Peyer's patch (tissue), 4 donors: ENCODE data around the gene FHOD3. TPM values are rescaled to one million over a fixed set of nuclear protein-coding genes. Genes with fewer than 3 reads are reported as not detected.

Experiments
- DNase-seq, 3 donors: peaks; one replicate each; pipeline ENCODE4 v3.0.0-alpha.2; 2017 to 2019
- H3K27ac ChIP-seq, 4 donors: fragments of 200-600 bp; sonication (generic); one replicate each; pipeline ENCODE4 v1.5.1; 2016 to 2019
- H3K27me3 ChIP-seq, 2 donors: fragments of 200-600 bp; sonication (generic); one replicate each; pipeline ENCODE4 v1.5.1; 2019
- H3K36me3 ChIP-seq, 3 donors: fragments of 200-600 bp; sonication (generic); one replicate each; pipeline ENCODE4 v1.5.1; 2016 to 2019
- H3K4me1 ChIP-seq, 4 donors: fragments of 200-600 bp; sonication (generic); one replicate each; pipeline ENCODE4 v1.5.1; 2016 to 2019
- H3K4me3 ChIP-seq, 4 donors: fragments of 200-600 bp; sonication (generic); 1 replicate in 3 of 4; 2 replicates in 1 of 4; pipeline ENCODE4 v1.5.1; 2016 to 2019; ENCODE audit warnings: mild to moderate bottlenecking in 1 of 4
- H3K9me3 ChIP-seq, 4 donors: fragments of 200-600 bp; sonication (generic); one replicate each; pipeline ENCODE4 v1.5.1; 2016 to 2019; ENCODE audit warnings: mild to moderate bottlenecking in 1 of 4
- POLR2A ChIP-seq, 2 donors: fragments of 450-650 bp; IDR thresholded peaks; one replicate each; pipeline ENCODE4 v1.5.1; 2017; ENCODE audit warnings: antibody characterized with exemption in 2 of 2, mild to moderate bottlenecking in 2 of 2, moderate library complexity in 2 of 2
- total RNA-seq, 4 donors: library from RNA; depleted of rRNA; stranded (reverse); fragments of >200 nt; gene quantifications; one replicate each; pipeline ENCODE4 v1.1.0, GENCODE V29; 2016
- TF ChIP-seq, protein P1 (sequence below), 6 experiments: fragments of 450-650 bp in 4 of 6; fragments of 200-600 bp in 2 of 6; sonication (generic) in 1 of 6; IDR thresholded peaks; one replicate each; pipeline ENCODE4 v1.5.1; 2017 to 2019; ENCODE audit warnings: antibody characterized with exemption in 6 of 6, mild to moderate bottlenecking in 3 of 6, moderate library complexity in 1 of 6

Gene FHOD3
- total RNA-seq, 4 donors from 2014 or later, result 0.53 to 10.7 (median 4.6) TPM

DNA sequence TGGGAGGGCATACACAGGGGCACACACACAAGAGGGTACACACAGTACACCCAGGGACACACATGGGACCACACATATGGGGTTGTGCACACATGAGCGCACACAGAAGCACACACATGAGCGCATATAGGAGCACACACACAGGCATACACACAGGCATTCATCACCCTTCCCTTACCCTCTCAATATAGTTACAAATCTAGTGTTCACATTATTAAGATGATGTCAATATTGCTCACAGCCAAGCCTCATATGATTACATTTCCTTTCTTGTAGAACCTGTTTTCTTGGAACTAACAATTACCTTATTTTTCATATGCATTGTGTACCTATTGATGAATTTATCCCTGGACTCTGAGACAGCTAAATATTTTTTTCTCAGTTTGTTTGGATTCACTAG lies 156.7 kb downstream of the FHOD3 start:
- H3K27me3 ChIP-seq, result no peaks in the 10 kb centered on the region
- no peak overlapping the region for H3K27ac ChIP-seq
- no peak overlapping the region for H3K4me3 ChIP-seq
- no peaks in the 10 kb centered on the region for H3K4me1 ChIP-seq
- no peaks in the 10 kb centered on the region for H3K36me3 ChIP-seq
- TF ChIP-seq, protein P1, sequence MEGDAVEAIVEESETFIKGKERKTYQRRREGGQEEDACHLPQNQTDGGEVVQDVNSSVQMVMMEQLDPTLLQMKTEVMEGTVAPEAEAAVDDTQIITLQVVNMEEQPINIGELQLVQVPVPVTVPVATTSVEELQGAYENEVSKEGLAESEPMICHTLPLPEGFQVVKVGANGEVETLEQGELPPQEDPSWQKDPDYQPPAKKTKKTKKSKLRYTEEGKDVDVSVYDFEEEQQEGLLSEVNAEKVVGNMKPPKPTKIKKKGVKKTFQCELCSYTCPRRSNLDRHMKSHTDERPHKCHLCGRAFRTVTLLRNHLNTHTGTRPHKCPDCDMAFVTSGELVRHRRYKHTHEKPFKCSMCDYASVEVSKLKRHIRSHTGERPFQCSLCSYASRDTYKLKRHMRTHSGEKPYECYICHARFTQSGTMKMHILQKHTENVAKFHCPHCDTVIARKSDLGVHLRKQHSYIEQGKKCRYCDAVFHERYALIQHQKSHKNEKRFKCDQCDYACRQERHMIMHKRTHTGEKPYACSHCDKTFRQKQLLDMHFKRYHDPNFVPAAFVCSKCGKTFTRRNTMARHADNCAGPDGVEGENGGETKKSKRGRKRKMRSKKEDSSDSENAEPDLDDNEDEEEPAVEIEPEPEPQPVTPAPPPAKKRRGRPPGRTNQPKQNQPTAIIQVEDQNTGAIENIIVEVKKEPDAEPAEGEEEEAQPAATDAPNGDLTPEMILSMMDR (IDR thresholded peaks at IDR 0.05), result no peak
- no peak for TF ChIP-seq POLR2A (IDR thresholded peaks at IDR 0.05)
- no peaks in the 10 kb centered on the region for H3K9me3 ChIP-seq
- DNase-seq, result no peak

DNA sequence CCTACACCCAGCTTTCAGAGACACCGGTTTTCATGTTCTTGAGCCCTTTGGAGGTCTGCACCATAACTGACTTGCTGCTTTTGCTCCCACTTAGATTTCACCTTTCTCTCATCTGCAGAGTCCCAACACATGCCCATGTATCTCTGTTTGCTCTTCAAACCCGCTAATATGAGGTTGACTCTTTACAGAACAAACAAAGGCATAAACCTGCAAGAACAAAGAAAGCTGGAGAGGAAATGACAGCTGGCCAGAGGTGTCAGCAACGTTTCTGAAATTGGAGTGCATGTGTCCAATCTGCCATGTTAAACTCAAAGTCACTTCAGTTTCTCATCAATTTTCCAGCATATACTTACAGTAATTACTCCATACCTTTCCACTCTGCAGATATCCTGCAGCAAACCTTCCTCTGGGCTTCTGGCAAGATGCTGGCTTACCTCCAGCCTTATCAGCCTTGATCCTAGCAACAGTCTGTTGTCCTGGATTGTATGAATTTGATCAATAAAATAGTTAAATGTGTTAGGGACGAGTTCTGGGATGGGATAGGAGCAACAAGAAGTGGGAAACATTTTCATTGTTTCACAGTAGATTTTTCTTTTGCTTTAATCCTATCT lies 157.4 kb downstream of the FHOD3 start:
- Histone ChIP-seq H3K4me3 (no peak overlapping the region), H3K36me3 (no peaks in the 10 kb centered on the region), H3K4me1 (no peaks in the 10 kb centered on the region), H3K27ac (no peak overlapping the region), H3K9me3 (no peaks in the 10 kb centered on the region), H3K27me3 (no peaks in the 10 kb centered on the region)
- TF ChIP-seq, protein P1 (IDR thresholded peaks at IDR 0.05), result no peak
- TF ChIP-seq POLR2A (IDR thresholded peaks at IDR 0.05), result no peak
- no peak for DNase-seq

DNA sequence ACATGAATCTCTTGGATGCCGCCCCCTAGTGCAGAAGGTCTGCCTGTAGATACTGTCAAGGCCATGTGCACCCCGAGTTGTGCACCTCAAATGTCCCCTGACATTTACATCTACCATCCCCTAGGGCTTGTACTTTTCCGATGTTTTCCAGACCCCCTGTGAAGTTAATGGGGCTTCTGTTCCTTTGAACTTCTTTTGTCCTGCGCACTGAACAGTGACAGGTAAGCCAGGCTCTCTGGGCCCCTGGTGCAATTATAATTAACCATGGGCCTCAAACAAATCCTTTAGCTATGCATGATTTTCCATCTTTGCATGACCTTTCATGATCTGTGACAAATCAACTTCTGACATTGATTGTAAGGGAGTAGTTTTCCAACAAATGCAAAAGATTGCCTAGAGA lies 158.4 kb downstream of the FHOD3 start:
- DNase-seq, result no peak
- H3K36me3 ChIP-seq, result no peaks in the 10 kb centered on the region
- H3K9me3 ChIP-seq, result no peaks in the 10 kb centered on the region
- TF ChIP-seq, protein P1 (IDR thresholded peaks at IDR 0.05), result no peak
- TF ChIP-seq POLR2A (IDR thresholded peaks at IDR 0.05), result no peak
- H3K27me3 ChIP-seq, result no peaks in the 10 kb centered on the region
- H3K27ac ChIP-seq, result no peak overlapping the region
- H3K4me3 ChIP-seq, result no peak overlapping the region
- H3K4me1 ChIP-seq, result no peaks in the 10 kb centered on the region

DNA sequence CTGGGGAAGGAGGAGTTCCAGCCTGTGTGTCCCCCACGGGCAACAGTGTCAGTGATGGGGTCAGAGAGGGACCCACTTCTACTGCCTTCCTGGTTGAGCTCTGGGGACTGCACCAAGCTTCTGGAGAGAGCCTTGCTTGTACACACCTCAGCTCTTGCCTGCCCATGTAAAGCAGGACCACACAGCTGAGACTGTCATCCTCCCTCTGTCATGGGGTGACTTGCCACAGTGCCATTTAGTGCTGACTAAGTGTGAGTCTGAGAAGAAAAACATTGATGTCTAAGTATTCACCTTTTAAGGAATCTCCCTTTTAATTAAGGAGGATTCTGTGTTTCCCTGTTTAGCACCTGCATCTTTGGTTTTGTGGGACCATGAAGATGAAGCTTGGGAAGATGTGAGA lies 159.1 kb downstream of the FHOD3 start:
- Histone ChIP-seq H3K36me3 (no peaks in the 10 kb centered on the region), H3K4me3 (no peak overlapping the region), H3K27me3 (no peaks in the 10 kb centered on the region), H3K9me3 (no peaks in the 10 kb centered on the region), H3K4me1 (no peaks in the 10 kb centered on the region), H3K27ac (no peak overlapping the region)
- TF ChIP-seq, protein P1 (IDR thresholded peaks at IDR 0.05), result no peak
- no peak for DNase-seq

DNA sequence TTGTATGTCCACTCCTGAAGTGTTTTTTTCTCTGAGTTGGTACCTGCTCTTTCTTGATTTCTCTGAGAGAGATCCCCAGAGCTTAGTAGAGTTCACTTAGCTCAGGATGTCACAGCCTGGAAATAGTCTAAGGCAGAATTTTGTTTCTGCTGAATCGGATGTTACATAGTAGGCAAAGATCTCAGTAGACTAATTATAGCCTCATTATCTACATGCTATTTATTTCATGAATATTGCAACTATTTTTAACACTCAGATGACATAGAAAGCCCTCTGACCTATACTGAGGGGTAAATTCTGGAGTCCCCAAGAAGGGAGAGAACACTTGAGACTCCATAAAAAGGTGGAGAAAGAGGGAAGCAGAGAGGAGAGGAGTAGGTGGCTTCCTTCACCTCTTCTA lies 160.2 kb downstream of the FHOD3 start:
- H3K27me3 ChIP-seq, result no peaks in the 10 kb centered on the region
- no peak for DNase-seq
- no peak overlapping the region for H3K4me3 ChIP-seq
- H3K36me3 ChIP-seq, result no peaks in the 10 kb centered on the region
- TF ChIP-seq, protein P1 (IDR thresholded peaks at IDR 0.05), result no peak
- TF ChIP-seq POLR2A (IDR thresholded peaks at IDR 0.05), result no peak
- no peak overlapping the region for H3K27ac ChIP-seq
- no peaks in the 10 kb centered on the region for H3K9me3 ChIP-seq
- H3K4me1 ChIP-seq, result no peaks in the 10 kb centered on the region

DNA sequence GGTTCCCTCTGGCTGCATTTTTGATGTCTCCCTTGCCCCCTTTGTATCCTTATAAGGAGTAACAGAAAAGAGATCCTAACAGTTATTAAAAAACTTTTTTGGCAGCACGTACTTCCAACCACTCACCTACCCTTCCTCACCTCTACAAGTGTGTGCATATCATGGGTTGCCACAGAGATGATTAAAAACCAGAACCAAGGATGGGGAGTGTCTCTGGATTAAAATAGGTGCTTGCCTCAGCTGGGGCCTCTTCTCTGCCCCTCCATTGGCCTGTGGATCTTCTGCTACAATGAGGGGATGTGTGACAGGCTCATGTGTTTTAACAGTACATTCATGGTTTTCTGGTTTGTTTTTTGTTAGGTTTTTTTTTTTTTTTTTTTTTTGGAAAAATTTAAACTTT lies 160.8 kb downstream of the FHOD3 start:
- no peaks in the 10 kb centered on the region for H3K27me3 ChIP-seq

More for the DNA sequence above, 160.8 kb downstream of the FHOD3 start:
- Histone ChIP-seq H3K4me1 (no peaks in the 10 kb centered on the region), H3K9me3 (no peaks in the 10 kb centered on the region), H3K27ac (no peak overlapping the region), H3K36me3 (no peaks in the 10 kb centered on the region), H3K4me3 (no peak overlapping the region)
- no peak for DNase-seq
- TF ChIP-seq, protein P1 (IDR thresholded peaks at IDR 0.05), result no peak
- TF ChIP-seq POLR2A (IDR thresholded peaks at IDR 0.05), result no peak
